GM19452 (cell line): ENCODE data around the gene ZNF148.
A peak's percentile ranks its signal among the peaks of the same experiment; 100 is the strongest.

ENCODE experiments used
- ATAC-seq: cut with Tn5 transposase; IDR thresholded peaks from one replicate; pipeline ENCODE4 v1.9.1; 2021; ENCODE audit not compliant: unreplicated experiment

Gene ZNF148

GRCh38 chr3:125194061-125194848 is 180.9 kb downstream of the ZNF148 start:
- no peak for ATAC-seq

GRCh38 chr3:125192190-125193035 is 182.7 kb downstream of the ZNF148 start:
- ATAC-seq = peak; percentile 56

- ATAC-seq = peak; percentile 12
These were observed 183.4 kb downstream of the ZNF148 start for GRCh38 chr3:125191730-125192129.

GRCh38 chr3:125191256-125191655 is 183.9 kb downstream of the ZNF148 start:
- ATAC-seq = no peak

- no peak for ATAC-seq
These were observed 184.3 kb downstream of the ZNF148 start for GRCh38 chr3:125190786-125191185.

GRCh38 chr3:125189378-125190165 is 185.6 kb downstream of the ZNF148 start:
- ATAC-seq = no peak

GRCh38 chr3:125188955-125189354 is 186.2 kb downstream of the ZNF148 start:
- no peak for ATAC-seq

GRCh38 chr3:125187599-125187910 is 187.6 kb downstream of the ZNF148 start:
- ATAC-seq = no peak

GRCh38 chr3:125186800-125187598 is 188.1 kb downstream of the ZNF148 start:
- no peak for ATAC-seq

GRCh38 chr3:125186261-125186787 is 188.8 kb downstream of the ZNF148 start:
- ATAC-seq = peak; percentile 66

- ATAC-seq = no peak
These were observed 189.3 kb downstream of the ZNF148 start for GRCh38 chr3:125185805-125186204.

- ATAC-seq = no peak
These were observed 195.3 kb downstream of the ZNF148 start for GRCh38 chr3:125179884-125180240.

- peak; percentile 75 for ATAC-seq
These were observed 195.8 kb downstream of the ZNF148 start for GRCh38 chr3:125179143-125179883.

GRCh38 chr3:125177746-125178145 is 197.4 kb downstream of the ZNF148 start:
- no peak for ATAC-seq
